Peyer's patch (tissue), 4 donors: ENCODE measurements around the gene CNTNAP5. TPM values are rescaled to one million over a fixed set of nuclear protein-coding genes. Genes with fewer than 3 reads are reported as not detected.

Source experiments
- DNase-seq, 3 donors: peaks; one replicate each; pipeline ENCODE4 v3.0.0-alpha.2; 2017 to 2019
- H3K27ac ChIP-seq, 4 donors: fragments of 200-600 bp; sonication (generic); one replicate each; pipeline ENCODE4 v1.5.1; 2016 to 2019
- H3K27me3 ChIP-seq, 2 donors: fragments of 200-600 bp; sonication (generic); one replicate each; pipeline ENCODE4 v1.5.1; 2019
- H3K36me3 ChIP-seq, 3 donors: fragments of 200-600 bp; sonication (generic); one replicate each; pipeline ENCODE4 v1.5.1; 2016 to 2019
- H3K4me1 ChIP-seq, 4 donors: fragments of 200-600 bp; sonication (generic); one replicate each; pipeline ENCODE4 v1.5.1; 2016 to 2019
- H3K4me3 ChIP-seq, 4 donors: fragments of 200-600 bp; sonication (generic); 1 replicate in 3 of 4; 2 replicates in 1 of 4; pipeline ENCODE4 v1.5.1; 2016 to 2019; ENCODE audit warnings: mild to moderate bottlenecking in 1 of 4
- H3K9me3 ChIP-seq, 4 donors: fragments of 200-600 bp; sonication (generic); one replicate each; pipeline ENCODE4 v1.5.1; 2016 to 2019; ENCODE audit warnings: mild to moderate bottlenecking in 1 of 4
- CTCF ChIP-seq, 6 experiments: fragments of 450-650 bp in 4 of 6; fragments of 200-600 bp in 2 of 6; sonication (generic) in 1 of 6; IDR thresholded peaks; one replicate each; pipeline ENCODE4 v1.5.1; 2017 to 2019; ENCODE audit warnings: antibody characterized with exemption in 6 of 6, mild to moderate bottlenecking in 3 of 6, moderate library complexity in 1 of 6
- POLR2A ChIP-seq, 2 donors: fragments of 450-650 bp; IDR thresholded peaks; one replicate each; pipeline ENCODE4 v1.5.1; 2017; ENCODE audit warnings: antibody characterized with exemption in 2 of 2, mild to moderate bottlenecking in 2 of 2, moderate library complexity in 2 of 2
- total RNA-seq, 4 donors: library from RNA; depleted of rRNA; stranded (reverse); fragments of >200 nt; gene quantifications; one replicate each; pipeline ENCODE4 v1.1.0, GENCODE V29; 2016

Gene CNTNAP5
- total RNA-seq, 4 donors from 2014 or later: not detected

GRCh38 chr2:124136110-124136509 is 111.0 kb downstream of the CNTNAP5 start:
- DNase-seq: no peak
- Histone ChIP-seq H3K27me3 (no peaks in the 10 kb centered on the region), H3K9me3 (no peaks in the 10 kb centered on the region), H3K36me3 (no peaks in the 10 kb centered on the region), H3K4me3 (no peak overlapping the region), H3K27ac (no peak overlapping the region), H3K4me1 (no peaks in the 10 kb centered on the region)
- TF ChIP-seq CTCF (IDR thresholded peaks at IDR 0.05): no peak
- TF ChIP-seq POLR2A (IDR thresholded peaks at IDR 0.05): no peak

DNA sequence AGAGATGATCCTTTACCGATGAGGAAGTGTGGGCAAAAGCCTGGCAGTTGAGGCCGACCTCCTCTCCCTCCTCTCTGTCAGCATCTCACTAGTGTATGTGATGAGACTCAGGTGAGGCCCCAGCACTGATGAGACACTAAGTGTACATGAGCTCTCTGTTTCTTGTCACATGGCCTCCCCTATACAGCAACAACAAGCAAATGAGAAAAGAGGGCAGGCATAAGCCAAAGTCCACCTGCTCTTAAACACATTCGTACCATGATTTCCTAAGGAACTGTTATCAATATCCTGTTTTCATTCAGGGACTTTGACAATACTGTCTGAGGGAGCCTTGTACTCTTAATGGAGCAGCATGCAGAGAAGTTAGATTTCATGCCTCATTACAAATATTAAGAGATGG is 113.0 kb downstream of the CNTNAP5 start:
- TF ChIP-seq CTCF (IDR thresholded peaks at IDR 0.05) (no peak), POLR2A (IDR thresholded peaks at IDR 0.05) (no peak)
- no peaks in the 10 kb centered on the region for H3K9me3 ChIP-seq
- H3K27me3 ChIP-seq: no peaks in the 10 kb centered on the region
- H3K4me1 ChIP-seq: no peaks in the 10 kb centered on the region
- no peak overlapping the region for H3K4me3 ChIP-seq
- H3K36me3 ChIP-seq: no peaks in the 10 kb centered on the region
- DNase-seq: no peak
- no peak overlapping the region for H3K27ac ChIP-seq

- no peak for DNase-seq
These were observed 120.9 kb downstream of the CNTNAP5 start for GRCh38 chr2:124145982-124146381.

GRCh38 chr2:124147552-124147951 is 122.5 kb downstream of the CNTNAP5 start:
- H3K27ac ChIP-seq: no peak overlapping the region
- no peak for DNase-seq
- no peaks in the 10 kb centered on the region for H3K4me1 ChIP-seq
- no peak for TF ChIP-seq POLR2A (IDR thresholded peaks at IDR 0.05)
- TF ChIP-seq CTCF (IDR thresholded peaks at IDR 0.05): no peak
- no peaks in the 10 kb centered on the region for H3K27me3 ChIP-seq
- no peak overlapping the region for H3K4me3 ChIP-seq
- H3K9me3 ChIP-seq: no peaks in the 10 kb centered on the region
- no peaks in the 10 kb centered on the region for H3K36me3 ChIP-seq

More at GRCh38 chr2:124145982-124146381, 120.9 kb downstream of the CNTNAP5 start:
- H3K27me3 ChIP-seq: no peaks in the 10 kb centered on the region
- no peaks in the 10 kb centered on the region for H3K9me3 ChIP-seq
- H3K4me1 ChIP-seq: no peaks in the 10 kb centered on the region
- no peaks in the 10 kb centered on the region for H3K36me3 ChIP-seq
- no peak overlapping the region for H3K4me3 ChIP-seq
- TF ChIP-seq POLR2A (IDR thresholded peaks at IDR 0.05) (no peak), CTCF (IDR thresholded peaks at IDR 0.05) (no peak)
- no peak overlapping the region for H3K27ac ChIP-seq

GRCh38 chr2:124149571-124149970 is 124.5 kb downstream of the CNTNAP5 start:
- no peak overlapping the region for H3K27ac ChIP-seq
- H3K9me3 ChIP-seq: no peaks in the 10 kb centered on the region
- no peaks in the 10 kb centered on the region for H3K27me3 ChIP-seq
- H3K4me1 ChIP-seq: no peaks in the 10 kb centered on the region
- no peak overlapping the region for H3K4me3 ChIP-seq
- no peaks in the 10 kb centered on the region for H3K36me3 ChIP-seq
- TF ChIP-seq CTCF (IDR thresholded peaks at IDR 0.05) (no peak), POLR2A (IDR thresholded peaks at IDR 0.05) (no peak)
- DNase-seq: no peak

GRCh38 chr2:124151691-124152090 is 126.6 kb downstream of the CNTNAP5 start:
- TF ChIP-seq POLR2A (IDR thresholded peaks at IDR 0.05) (no peak), CTCF (IDR thresholded peaks at IDR 0.05) (no peak)
- Histone ChIP-seq H3K4me1 (no peaks in the 10 kb centered on the region), H3K27ac (no peak overlapping the region), H3K9me3 (no peaks in the 10 kb centered on the region), H3K4me3 (no peak overlapping the region), H3K36me3 (no peaks in the 10 kb centered on the region), H3K27me3 (no peaks in the 10 kb centered on the region)
- no peak for DNase-seq
